ENCODE measurements around the gene HES6.

HES6 gene

DNA sequence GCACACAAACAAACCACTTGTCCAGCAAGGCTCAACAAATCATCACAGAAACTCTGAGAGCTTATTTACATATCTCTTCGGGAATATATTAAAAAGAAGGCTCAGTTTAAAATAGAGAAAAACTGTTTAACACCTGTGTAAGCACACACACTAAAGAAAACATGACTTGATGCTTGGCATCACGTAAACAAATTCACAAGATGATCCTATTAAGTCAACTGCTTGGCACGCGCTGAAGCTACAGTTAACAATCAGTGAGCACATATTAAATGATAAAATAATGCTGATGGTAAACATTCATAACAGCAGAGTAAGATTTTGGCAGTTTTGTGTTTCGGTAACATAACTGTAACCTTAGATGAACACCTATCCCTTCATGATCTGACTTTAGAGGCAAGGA is 4.3 kb upstream of the HES6 start:
- no peak overlapping the region for H3K4me3 ChIP-seq (ENCODE audit: low read depth, low read length)
- TF ChIP-seq, protein P1, sequence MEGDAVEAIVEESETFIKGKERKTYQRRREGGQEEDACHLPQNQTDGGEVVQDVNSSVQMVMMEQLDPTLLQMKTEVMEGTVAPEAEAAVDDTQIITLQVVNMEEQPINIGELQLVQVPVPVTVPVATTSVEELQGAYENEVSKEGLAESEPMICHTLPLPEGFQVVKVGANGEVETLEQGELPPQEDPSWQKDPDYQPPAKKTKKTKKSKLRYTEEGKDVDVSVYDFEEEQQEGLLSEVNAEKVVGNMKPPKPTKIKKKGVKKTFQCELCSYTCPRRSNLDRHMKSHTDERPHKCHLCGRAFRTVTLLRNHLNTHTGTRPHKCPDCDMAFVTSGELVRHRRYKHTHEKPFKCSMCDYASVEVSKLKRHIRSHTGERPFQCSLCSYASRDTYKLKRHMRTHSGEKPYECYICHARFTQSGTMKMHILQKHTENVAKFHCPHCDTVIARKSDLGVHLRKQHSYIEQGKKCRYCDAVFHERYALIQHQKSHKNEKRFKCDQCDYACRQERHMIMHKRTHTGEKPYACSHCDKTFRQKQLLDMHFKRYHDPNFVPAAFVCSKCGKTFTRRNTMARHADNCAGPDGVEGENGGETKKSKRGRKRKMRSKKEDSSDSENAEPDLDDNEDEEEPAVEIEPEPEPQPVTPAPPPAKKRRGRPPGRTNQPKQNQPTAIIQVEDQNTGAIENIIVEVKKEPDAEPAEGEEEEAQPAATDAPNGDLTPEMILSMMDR (IDR thresholded peaks at IDR 0.05; ENCODE audit: borderline replicate concordance, insufficient read depth, low read depth, low read length): no peak

DNA sequence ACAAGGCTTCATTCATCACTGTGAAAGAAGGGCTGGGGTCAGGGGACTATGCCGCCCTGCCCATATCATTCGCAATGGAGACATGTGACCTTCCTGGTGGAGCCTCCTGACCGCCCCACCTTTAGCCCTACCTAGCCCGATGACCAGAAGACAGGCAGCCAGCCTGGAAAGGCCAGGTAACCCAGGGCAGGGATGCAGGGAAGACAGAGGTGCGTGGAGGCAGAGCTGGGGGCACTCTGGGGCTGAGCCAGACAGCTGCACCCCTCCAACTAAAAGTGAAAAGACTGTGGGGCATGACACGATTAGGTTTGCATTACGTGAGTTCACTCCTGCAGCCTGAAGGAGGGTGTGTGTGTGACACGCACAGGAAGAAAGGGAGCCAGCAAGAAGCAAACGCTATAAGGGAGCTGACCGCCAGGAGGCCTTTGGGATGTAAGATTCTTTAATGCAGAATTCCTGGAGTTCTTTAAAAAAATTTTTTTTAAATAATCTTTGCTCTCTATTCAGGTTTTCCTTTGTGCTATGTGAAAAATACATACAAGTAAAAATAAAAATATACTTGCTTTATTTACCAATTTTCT is 3.7 kb upstream of the HES6 start:
- no peak overlapping the region for H3K4me3 ChIP-seq (ENCODE audit: low read depth, low read length)
- TF ChIP-seq, protein P1 (IDR thresholded peaks at IDR 0.05; ENCODE audit: borderline replicate concordance, insufficient read depth, low read depth, low read length): no peak

DNA sequence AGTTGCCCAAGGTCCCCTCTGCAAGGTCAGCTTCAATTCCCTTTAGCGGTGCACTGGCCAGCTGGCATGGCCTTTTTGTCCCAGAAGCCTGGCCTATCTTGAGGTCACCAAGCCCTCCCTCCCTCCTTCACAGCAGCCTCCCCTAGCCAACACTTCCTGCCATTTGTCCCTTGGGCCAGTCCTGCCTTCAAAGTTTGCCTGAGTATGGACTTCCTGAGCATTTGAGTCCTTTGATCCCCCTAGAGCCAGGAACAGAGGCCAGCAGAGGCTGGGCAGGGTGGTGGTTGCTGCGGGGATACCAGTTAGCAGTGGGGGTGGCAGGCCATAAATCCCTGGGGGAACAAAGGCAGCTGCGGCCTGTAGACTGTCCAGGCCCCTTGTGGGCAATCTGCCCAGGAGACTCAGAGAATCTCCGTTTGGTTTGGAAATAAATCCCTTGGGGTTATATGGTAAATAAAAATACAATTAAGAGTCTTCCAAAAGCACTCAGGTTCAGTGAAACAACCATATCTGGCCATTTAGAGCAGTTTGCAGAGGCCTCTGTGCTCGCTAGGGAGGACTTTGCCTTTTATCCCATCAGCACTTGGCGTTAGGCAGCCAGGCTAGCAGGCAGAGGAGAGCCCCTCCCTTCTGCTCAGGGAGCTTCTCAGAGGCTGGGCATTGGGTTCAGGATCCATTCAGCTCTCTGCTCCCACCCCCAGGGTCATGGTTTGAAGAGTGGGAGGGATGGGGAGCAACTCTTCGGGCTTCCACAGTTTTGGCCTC is 3.1 kb upstream of the HES6 start:
- no peak overlapping the region for H3K4me3 ChIP-seq (ENCODE audit: low read depth, low read length)
- TF ChIP-seq, protein P1 (IDR thresholded peaks at IDR 0.05; ENCODE audit: borderline replicate concordance, insufficient read depth, low read depth, low read length): no peak

DNA sequence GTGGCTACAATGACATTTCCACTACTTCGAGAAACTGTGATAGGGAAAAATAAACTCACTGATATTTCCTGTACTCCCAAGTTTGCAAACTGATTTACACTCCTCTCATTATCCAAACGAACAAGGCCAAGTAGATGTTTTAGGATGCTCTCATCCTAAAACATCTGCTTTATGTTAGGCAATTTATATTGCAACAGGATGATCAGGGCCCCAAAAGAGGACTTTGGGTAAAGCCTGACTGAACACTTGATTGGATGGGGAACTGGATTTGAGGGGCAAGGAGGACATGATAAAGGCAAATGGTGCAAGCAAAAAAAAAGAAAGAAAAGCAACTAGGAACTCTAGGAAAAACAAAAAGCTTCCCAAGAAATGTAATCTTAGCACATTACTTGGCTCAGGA is 2.1 kb upstream of the HES6 start:
- TF ChIP-seq, protein P1 (IDR thresholded peaks at IDR 0.05; ENCODE audit: borderline replicate concordance, insufficient read depth, low read depth, low read length): no peak
- H3K4me3 ChIP-seq (ENCODE audit: low read depth, low read length): no peak overlapping the region

DNA sequence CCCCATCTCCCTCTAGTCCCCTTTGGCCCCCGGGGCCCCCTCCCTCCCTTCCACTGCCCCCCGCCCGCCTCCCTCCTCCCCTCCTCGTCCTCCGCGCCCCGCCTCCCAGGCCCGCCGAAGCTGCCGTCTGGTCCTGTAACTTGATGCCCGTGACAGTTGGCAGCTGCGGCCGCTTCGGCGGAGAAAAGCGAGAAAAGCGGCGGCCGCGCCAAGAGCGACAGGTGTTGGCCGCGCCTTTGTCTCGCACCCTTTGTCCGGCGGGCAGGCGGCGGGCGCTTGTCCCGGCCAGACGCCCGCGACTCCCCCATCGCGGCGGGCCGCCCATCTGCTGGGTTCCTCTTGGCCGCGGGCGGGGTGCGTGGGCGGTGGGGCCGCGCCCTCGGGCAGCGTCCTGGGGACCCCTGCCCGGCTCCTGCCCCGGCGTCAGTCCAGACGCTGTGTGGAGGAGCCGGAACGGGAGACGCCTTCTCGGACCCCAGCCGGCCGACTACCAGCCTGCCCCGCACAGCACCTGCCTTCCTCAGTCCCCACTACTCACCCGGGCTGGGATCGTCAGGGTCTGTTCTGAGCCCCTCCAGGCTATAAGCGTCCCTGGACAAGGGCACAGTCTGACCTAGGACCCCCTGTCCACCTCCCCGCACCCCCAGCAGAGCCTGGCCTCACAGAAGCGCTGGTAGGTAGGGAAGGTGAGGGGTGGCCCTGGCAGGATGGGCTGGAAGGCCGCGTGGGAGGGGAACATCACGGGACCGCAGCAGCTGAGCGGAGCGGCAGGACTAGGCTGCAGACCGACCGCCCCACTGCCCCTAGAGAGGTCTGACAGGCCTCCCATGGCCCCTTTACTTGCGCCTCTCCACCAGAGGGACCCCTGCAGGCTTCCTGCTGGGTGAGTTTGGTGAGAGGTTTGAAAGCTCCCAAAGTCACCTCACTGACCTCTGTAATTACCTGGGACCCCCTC is 1.2 kb upstream of the HES6 start:
- TF ChIP-seq, protein P1 (IDR thresholded peaks at IDR 0.05; ENCODE audit: borderline replicate concordance, insufficient read depth, low read depth, low read length): no peak
- H3K4me3 ChIP-seq (ENCODE audit: low read depth, low read length): no peak overlapping the region

DNA sequence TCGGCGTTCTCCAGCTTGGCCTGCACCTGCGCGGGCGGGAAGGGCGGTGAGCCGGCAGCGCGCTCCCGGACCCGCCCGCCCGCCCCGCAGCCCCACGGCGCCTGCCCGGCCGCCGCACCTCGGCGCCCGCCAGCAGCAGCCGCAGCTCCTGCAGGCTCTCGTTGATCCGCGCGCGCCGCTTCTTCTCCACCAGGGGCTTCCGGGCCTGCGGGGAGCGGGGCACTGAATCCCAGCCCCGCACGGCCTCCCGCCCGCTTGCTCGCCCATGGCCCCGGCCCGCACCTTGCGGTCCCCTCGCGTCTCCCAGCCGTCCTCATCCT is 335 bp downstream of the HES6 start:
- H3K4me3 ChIP-seq (ENCODE audit: low read depth, low read length): peak overlapping the region; percentile 53
- TF ChIP-seq, protein P1 (IDR thresholded peaks at IDR 0.05; ENCODE audit: borderline replicate concordance, insufficient read depth, low read depth, low read length): no peak

Data from GM12875 (cell line).